Nephron progenitor cell (in vitro differentiated cells): ENCODE data around the gene TRMU.

Experiments
- DNase-seq: peaks from one replicate; pipeline ENCODE4 v3.0.0; 2021
- H3K27ac Mint-ChIP-seq: 2 replicates; pipeline ENCODE4 v1.8.0; 2021; ENCODE audit warnings: mild to moderate bottlenecking, moderate library complexity, mixed read lengths
- H3K27me3 Mint-ChIP-seq: 2 replicates; pipeline ENCODE4 v1.8.0; 2021; ENCODE audit warnings: mild to moderate bottlenecking, low read depth, mixed read lengths; ENCODE audit not compliant: poor library complexity
- H3K36me3 Mint-ChIP-seq: 2 replicates; pipeline ENCODE4 v1.8.0; 2021; ENCODE audit warnings: low read depth, mixed read lengths
- H3K4me1 Mint-ChIP-seq: 2 replicates; pipeline ENCODE4 v1.8.0; 2021; ENCODE audit warnings: mixed read lengths
- H3K4me3 Mint-ChIP-seq: 2 replicates; pipeline ENCODE4 v1.8.0; 2021; ENCODE audit warnings: mild to moderate bottlenecking, moderate library complexity, mixed read lengths
- H3K9me3 Mint-ChIP-seq: 2 replicates; pipeline ENCODE4 v1.8.0; 2021; ENCODE audit warnings: mild to moderate bottlenecking, moderate library complexity, mixed read lengths
- TF ChIP-seq, protein P1 (sequence below): fragments of 200-600 bp; sonication (generic); IDR thresholded peaks from 2 replicates; pipeline ENCODE4 v1.5.0; 2021; ENCODE audit warnings: antibody characterized with exemption

Gene TRMU

DNA sequence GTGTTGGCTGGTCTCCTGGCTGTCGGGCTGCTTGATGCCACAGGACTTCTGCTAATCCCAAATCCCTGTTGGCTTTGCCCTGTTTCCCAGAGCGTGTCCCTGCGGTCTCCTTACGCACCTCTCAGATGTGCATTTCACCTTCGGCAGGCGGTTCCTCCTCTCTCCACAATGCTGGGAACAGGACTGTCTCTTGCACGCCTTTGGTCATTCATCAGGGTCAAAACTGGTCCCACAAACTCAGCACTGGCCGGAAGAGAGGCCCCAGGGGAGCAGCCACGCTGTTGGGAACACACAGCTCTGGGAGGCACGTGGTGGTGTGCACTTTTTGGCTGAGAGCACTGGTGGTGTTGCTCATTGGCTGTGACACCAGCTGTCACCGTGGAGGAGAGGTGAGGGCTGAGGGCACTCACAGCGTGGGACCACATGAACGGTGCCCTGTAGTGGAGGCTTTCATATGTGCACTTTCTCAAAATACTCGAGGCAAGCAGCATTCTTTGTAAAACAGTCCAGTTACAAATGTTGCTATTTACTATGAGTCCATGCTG lies 15.3 kb upstream of the TRMU start:
- Mint-ChIP-seq H3K9me3 (no peaks in the 10 kb centered on the region), H3K36me3 (peaks cover 76% of the 10 kb centered on the region), H3K4me3 (no peak overlapping the region), H3K4me1 (no peaks in the 10 kb centered on the region), H3K27ac (peak overlapping the region; percentile 45), H3K27me3 (no peaks in the 10 kb centered on the region)
- DNase-seq = no peak
- TF ChIP-seq, protein P1, sequence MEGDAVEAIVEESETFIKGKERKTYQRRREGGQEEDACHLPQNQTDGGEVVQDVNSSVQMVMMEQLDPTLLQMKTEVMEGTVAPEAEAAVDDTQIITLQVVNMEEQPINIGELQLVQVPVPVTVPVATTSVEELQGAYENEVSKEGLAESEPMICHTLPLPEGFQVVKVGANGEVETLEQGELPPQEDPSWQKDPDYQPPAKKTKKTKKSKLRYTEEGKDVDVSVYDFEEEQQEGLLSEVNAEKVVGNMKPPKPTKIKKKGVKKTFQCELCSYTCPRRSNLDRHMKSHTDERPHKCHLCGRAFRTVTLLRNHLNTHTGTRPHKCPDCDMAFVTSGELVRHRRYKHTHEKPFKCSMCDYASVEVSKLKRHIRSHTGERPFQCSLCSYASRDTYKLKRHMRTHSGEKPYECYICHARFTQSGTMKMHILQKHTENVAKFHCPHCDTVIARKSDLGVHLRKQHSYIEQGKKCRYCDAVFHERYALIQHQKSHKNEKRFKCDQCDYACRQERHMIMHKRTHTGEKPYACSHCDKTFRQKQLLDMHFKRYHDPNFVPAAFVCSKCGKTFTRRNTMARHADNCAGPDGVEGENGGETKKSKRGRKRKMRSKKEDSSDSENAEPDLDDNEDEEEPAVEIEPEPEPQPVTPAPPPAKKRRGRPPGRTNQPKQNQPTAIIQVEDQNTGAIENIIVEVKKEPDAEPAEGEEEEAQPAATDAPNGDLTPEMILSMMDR = no peak

DNA sequence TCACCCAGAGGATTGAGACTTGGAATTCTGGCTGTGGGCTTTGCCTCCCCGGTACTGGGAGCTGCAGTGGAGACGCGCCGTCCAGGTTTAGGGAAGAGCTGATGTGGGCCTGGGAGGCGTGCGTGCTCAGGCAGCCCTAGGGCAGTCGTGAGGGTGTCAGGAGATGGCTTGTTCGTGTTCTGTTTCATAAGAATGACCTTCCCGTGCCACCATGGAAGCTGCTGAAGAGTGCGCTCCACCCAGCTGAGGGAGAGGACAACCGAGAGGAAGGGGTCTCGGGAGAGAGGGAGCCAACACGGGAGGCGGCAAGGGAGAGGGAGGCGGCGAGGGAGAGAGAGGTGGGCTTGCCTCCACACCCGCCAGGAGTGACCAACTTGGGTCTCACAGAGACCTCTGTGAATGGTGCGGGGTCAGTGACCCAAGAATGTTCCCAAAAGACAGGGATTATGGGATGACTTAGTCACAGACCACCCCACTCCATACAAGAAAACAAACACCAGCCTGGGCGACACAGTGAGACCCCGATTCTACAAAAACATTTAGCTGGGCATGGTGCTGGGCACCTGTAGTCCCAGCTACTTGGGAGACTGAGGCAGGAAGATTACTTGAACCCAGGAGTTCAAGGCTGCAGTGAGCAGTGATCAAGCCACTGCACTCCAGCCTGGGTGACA lies 14.7 kb upstream of the TRMU start:
- TF ChIP-seq, protein P1 = no peak
- Mint-ChIP-seq H3K4me3 (no peak overlapping the region), H3K4me1 (no peaks in the 10 kb centered on the region), H3K27ac (peak overlapping the region; percentile 32), H3K27me3 (no peaks in the 10 kb centered on the region), H3K36me3 (peaks cover 70% of the 10 kb centered on the region), H3K9me3 (no peaks in the 10 kb centered on the region)
- DNase-seq = no peak

DNA sequence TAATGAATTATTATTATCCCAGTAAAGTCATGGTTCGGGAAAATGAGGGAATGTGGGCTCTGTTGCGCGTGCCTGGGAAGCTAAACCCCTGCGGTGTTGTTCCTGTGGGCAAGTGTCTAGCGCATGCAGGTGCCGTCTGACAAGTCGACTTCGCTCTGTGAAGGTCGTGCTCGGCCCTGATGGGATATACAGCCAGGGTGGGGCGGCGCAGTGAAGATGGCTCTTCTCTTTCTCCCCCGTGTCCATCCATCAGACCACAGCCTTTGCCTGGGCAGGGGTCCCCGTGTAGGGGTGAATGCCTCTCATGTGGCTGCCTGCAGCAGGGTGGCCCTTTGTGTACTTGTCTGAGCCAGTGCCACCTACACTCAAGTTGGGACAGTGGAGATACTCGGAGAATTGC lies 12.8 kb upstream of the TRMU start:
- DNase-seq = no peak
- no peak overlapping the region for H3K4me3 Mint-ChIP-seq
- H3K27me3 Mint-ChIP-seq = no peaks in the 10 kb centered on the region
- TF ChIP-seq, protein P1 = no peak
- H3K4me1 Mint-ChIP-seq = no peaks in the 10 kb centered on the region
- peaks cover 64% of the 10 kb centered on the region for H3K36me3 Mint-ChIP-seq
- no peak overlapping the region for H3K27ac Mint-ChIP-seq
- H3K9me3 Mint-ChIP-seq = no peaks in the 10 kb centered on the region

DNA sequence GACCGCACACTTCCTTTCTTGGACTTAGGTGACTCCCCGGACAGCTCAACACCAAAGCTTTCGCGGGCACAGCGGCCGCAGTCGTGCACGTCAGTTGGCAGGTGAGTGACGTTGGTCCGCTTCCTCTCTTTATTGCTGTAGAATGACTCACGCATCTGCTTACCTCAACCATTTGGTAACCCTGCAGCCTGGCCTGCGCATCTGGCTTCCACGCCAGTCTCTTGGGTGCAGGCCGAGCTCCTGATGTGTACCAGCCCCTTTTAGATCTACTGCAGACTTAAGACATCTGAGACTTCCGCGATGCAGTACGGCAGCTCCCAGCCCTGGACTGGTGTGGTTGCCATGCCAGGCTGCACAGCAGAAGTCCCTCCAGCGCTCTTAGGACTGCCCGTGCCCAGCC lies 12.4 kb upstream of the TRMU start:
- no peaks in the 10 kb centered on the region for H3K27me3 Mint-ChIP-seq

DNA sequence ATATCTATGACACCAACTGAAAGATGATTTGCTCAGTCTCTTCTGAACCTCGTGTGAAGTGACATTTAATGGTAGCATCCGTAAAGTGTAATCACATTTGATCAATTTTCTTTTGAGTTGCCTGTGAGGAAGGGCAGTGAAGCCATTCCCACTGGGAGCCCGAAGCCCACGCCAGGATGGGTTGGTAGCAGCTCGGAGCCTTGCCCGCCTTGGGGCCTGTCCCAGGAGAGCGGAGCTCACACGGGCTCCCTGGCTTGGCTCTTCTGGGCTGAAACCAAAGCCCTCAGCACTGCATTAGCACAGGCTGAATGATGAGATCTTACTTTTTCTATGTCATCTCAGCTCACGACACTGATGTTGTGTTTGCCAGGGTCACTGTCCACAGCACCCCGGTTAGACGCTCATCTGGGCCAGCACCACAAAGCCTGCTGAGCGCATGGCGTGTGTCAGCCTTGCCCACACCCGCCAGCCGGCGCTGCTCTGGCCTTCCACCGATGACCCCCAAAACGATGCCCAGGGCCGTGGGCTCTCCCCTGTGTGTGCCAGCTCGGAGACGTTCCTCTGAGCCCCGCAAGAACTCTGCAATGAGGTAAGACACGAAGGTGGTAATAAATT lies 9.3 kb upstream of the TRMU start:
- H3K27ac Mint-ChIP-seq = no peak overlapping the region
- H3K27me3 Mint-ChIP-seq = no peaks in the 10 kb centered on the region
- H3K4me3 Mint-ChIP-seq = no peak overlapping the region
- DNase-seq = no peak
- H3K9me3 Mint-ChIP-seq = no peaks in the 10 kb centered on the region
- peaks cover 44% of the 10 kb centered on the region for H3K36me3 Mint-ChIP-seq
- TF ChIP-seq, protein P1 = no peak
- no peaks in the 10 kb centered on the region for H3K4me1 Mint-ChIP-seq

More for the DNA sequence above, 12.4 kb upstream of the TRMU start:
- DNase-seq = no peak
- TF ChIP-seq, protein P1 = no peak
- Mint-ChIP-seq H3K36me3 (peaks cover 62% of the 10 kb centered on the region), H3K9me3 (no peaks in the 10 kb centered on the region), H3K4me3 (no peak overlapping the region), H3K27ac (peak overlapping the region; percentile 68), H3K4me1 (no peaks in the 10 kb centered on the region)
